C4-2B (cell line): ENCODE measurements around the gene WIPF3.

Experiments
- H3K27ac ChIP-seq: fragments of 450-650 bp; 2 replicates; pipeline ENCODE4 v1.5.1; 2017
- ZFX ChIP-seq: fragments of 450-650 bp; IDR thresholded peaks from 2 replicates; pipeline ENCODE4 v1.6.1; 2017
- TF ChIP-seq, protein P1 (sequence below): fragments of 450-650 bp; conservative IDR thresholded peaks from 2 replicates; pipeline ENCODE4 v1.5.1; 2017; ENCODE audit warnings: mild to moderate bottlenecking

The WIPF3 gene

DNA sequence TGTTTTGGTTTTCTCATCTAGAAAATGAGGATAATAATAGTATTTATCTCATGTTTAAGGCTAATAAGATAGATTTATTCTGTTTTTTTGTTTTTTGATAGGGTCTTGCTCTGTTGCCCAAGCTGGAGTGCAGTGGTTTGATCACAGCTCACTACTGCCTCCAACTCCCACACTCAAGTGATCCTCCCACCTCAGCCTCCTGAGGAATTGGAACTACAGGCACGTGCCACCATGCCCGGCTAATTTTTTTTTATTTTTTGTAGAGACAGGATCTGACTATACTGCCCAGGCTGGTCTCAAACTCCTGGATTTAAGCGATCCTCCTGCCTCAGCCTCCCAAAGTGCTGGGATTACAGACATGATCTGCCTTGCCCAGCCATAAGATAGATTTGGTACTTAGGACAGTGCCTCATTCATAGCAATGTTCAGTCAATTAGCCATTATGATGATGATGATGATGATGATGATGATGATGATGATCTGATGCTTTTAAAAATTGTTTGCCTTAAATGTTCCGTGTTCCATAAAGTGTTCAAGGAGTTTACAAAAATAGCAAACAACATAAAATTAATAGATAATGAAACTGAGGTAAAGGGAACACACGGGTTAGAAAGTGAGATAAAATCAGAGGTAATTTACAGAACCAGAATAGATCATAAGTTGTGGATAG is 4.6 kb downstream of the WIPF3 start:
- TF ChIP-seq, protein P1, sequence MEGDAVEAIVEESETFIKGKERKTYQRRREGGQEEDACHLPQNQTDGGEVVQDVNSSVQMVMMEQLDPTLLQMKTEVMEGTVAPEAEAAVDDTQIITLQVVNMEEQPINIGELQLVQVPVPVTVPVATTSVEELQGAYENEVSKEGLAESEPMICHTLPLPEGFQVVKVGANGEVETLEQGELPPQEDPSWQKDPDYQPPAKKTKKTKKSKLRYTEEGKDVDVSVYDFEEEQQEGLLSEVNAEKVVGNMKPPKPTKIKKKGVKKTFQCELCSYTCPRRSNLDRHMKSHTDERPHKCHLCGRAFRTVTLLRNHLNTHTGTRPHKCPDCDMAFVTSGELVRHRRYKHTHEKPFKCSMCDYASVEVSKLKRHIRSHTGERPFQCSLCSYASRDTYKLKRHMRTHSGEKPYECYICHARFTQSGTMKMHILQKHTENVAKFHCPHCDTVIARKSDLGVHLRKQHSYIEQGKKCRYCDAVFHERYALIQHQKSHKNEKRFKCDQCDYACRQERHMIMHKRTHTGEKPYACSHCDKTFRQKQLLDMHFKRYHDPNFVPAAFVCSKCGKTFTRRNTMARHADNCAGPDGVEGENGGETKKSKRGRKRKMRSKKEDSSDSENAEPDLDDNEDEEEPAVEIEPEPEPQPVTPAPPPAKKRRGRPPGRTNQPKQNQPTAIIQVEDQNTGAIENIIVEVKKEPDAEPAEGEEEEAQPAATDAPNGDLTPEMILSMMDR: no peak
- TF ChIP-seq ZFX: no peak
- no peak overlapping the region for H3K27ac ChIP-seq

DNA sequence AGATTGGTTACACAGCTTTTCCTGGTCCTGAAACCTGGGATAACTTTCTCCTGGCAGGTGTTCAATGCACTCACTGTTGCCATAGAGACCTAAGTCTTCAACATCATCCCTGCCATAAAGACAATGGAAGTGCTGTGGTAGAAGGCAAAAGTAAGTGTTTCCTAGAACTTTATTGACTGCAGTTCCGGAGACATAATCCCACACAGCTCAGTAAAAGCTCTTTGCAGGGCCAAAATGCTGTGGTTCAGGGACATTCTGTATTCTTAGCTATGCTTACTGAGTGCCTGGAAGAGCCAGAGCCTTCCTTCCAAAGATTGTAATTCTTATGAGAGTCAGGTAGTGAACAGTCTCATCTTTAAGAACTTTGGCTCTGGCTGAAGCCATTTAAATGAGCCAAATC is 5.3 kb downstream of the WIPF3 start:
- H3K27ac ChIP-seq: no peak overlapping the region
- TF ChIP-seq ZFX: no peak
- TF ChIP-seq, protein P1: no peak

DNA sequence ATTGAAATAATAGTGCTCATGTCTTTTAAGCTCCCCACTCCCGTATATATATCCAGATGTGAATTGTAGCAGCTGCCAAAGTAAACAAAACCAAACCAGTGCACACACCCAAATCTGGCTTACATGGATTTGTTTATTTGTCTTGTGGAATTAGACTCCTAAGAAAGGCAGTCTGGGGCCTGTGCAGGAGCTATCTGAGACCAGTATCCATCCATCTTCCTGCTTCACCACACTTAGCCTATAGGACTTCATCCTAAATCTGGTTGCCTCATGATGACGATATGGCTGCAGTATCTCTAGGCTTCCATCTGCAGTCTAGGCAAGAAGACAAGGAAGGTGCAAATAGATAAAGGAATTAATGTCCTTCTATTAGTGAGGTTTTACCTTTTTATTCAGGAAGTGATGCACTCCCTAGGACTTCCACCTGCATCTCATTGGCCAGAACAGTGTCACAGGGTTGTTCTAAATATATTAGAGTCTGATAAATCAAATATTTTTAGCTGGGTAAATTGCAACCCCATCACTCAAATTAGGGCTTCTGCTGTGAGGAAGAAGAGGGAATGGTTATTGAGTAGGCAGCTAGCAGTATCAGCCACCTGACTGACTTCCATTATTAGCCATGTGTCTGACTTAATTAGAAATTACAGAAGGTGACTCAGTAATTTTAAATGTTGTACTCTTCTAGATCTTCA is 6.0 kb downstream of the WIPF3 start:
- no peak overlapping the region for H3K27ac ChIP-seq
- TF ChIP-seq, protein P1: no peak
- TF ChIP-seq ZFX: no peak

DNA sequence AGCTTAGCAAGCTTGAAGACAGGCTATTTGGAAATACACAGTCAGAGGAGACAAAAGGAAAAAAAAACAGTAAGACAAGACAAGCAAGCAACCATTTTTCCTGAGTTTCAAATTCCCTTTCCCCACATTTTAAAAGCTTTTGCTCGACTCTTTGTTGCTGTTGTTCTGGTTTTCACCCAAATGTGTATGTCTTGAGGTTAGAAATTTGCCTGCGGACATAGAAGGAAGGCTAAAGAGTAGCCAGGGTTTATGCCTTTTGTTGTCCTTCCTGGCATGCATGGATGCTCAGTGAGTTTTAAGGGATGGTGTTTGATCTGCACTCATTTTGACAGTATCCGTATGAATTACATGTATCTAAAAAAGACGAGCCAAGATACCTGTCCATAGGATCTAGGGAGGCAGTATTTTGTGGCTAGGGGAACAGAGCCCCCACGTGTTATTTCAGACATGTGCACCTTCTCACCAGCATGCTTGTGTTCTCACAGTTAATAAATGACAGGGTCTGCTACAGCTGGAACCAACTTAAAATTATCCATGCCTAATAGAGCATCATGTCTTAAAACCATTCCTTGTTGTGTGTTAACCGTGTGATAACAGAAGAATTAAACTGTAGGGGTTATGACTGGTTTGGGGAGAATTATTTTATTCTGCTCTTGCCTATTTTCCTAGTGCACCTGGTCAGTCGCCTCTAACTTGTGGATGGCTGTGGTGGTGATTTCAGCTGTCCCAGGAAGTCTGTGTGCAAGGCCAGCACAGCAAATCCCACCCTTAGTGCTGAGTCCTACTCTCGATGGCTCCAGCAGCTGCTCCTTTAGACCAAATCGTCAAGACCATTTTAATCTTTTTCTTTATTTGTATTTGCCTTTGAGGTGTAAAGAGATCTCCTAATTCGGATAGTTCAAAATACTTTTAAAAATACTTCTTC is 9.1 kb downstream of the WIPF3 start:
- no peak for TF ChIP-seq ZFX
- TF ChIP-seq, protein P1: no peak
- H3K27ac ChIP-seq: no peak overlapping the region

DNA sequence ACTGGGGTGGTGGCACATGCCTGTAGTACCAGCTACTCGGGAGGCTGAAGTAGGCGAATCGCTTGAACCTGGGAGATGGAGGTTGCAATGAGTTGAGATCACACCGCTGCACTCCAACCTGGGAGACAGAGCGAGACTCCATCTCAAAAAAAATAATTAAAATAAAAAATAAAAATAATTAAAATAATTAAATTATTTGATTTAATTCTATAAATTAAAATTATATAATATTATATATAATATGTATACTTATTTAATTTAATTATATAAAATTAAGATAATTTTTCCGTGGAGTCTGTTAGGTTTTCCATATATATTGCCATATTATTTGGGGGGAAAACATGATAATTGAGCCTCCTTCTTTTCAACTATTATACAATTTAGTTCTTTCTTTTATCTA is 12.0 kb downstream of the WIPF3 start:
- H3K27ac ChIP-seq: no peak overlapping the region
- no peak for TF ChIP-seq ZFX
- TF ChIP-seq, protein P1: no peak

DNA sequence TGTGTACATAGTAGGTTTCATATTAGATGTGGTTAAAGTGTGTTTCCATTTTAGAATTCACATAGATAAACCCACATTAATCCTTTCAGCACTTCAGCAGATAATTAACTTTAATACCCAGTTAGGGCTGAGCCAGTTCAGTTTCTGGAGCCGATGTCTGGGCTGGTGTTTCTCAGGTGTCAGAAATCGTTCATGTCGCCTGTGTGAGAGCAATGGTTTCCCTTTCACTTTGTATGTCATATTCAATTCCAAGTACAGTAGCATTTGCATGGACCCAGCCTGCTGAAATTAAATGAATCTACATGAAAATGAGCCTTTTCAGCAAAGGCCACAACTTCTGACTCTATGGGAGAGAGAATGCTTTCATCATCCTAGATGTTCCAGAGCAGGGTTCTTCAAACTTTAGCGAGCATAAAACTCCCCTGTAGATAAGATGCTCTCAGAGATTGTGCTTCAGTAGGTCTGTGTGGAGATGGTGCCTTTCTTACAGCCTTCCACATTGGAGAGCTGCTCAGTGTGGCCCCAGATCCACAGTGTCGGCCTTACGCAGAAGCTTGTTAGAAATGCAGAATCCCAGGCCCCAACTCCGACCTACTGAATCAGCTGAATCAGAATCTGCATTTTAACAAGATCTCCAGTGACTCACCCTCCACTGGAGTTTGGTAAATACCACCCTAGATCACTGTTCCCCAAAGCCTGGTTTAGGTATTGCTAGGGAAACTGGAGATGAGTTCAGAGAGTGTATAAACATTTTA is 19.6 kb downstream of the WIPF3 start:
- TF ChIP-seq, protein P1: no peak
- no peak for TF ChIP-seq ZFX
- H3K27ac ChIP-seq: no peak overlapping the region
